Superior temporal gyrus (tissue), 1 donor: ENCODE results near the gene TTF1.

Experiments
- DNase-seq: peaks from one replicate; pipeline ENCODE4 v3.0.0-alpha.2; 2016; ENCODE audit errors: extremely low spot score

The TTF1 gene, protein sequence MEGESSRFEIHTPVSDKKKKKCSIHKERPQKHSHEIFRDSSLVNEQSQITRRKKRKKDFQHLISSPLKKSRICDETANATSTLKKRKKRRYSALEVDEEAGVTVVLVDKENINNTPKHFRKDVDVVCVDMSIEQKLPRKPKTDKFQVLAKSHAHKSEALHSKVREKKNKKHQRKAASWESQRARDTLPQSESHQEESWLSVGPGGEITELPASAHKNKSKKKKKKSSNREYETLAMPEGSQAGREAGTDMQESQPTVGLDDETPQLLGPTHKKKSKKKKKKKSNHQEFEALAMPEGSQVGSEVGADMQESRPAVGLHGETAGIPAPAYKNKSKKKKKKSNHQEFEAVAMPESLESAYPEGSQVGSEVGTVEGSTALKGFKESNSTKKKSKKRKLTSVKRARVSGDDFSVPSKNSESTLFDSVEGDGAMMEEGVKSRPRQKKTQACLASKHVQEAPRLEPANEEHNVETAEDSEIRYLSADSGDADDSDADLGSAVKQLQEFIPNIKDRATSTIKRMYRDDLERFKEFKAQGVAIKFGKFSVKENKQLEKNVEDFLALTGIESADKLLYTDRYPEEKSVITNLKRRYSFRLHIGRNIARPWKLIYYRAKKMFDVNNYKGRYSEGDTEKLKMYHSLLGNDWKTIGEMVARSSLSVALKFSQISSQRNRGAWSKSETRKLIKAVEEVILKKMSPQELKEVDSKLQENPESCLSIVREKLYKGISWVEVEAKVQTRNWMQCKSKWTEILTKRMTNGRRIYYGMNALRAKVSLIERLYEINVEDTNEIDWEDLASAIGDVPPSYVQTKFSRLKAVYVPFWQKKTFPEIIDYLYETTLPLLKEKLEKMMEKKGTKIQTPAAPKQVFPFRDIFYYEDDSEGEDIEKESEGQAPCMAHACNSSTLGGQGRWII

DNA sequence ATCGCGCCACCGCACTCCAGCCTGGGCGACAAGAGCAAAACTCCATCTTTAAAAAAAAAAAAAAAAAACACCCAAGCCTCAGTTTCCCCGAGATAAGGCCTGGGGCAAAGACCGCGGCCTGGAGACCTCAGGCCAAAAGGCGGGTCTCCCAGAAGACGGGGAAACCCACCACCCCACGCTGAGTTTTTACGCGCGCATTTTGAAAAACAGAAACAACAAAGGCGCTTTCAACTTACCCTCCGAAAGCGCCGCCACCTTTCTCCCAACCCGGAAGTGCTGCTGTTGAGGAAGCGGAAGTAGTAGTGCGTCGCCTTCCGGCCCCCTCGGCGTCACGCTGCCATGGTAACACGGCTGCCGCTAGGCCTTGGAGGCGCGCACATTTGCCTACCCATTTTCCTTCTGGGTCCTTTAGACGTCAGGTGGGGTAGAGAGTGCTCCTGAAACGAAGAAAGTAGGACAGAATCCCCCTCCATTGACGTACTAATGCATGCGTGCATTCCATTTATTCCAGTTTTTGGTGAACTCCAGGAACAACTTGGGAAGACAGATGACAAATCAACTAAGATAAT is at the start of gene TTF1:
TTF1 (minus strand) TSS at position 287 of the 569 bp plus-strand sequence. CDS start 4,019 bp downstream, outside the sequence.
- peak; percentile 94 for DNase-seq

DNA sequence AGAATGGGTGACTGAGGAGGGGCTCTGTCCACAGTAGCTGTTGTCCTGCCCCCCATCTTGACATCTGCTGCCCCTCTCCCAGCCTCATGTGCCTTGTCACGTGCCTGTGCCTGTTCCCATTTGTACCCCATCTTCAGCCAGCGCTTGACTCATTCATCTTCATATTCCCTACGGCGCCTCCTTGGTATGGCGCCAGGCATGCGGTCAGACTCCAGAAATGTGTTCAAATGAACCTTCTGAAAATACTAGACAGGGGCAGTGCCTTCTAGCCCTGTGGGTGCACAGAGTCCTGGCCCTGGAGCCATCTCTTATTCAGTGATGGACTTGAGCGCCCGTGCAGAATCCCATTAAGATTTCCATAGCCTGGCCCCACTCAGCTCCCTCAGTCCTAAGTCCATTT is 49.6 kb upstream of the TTF1 start:
- DNase-seq, result no peak

DNA sequence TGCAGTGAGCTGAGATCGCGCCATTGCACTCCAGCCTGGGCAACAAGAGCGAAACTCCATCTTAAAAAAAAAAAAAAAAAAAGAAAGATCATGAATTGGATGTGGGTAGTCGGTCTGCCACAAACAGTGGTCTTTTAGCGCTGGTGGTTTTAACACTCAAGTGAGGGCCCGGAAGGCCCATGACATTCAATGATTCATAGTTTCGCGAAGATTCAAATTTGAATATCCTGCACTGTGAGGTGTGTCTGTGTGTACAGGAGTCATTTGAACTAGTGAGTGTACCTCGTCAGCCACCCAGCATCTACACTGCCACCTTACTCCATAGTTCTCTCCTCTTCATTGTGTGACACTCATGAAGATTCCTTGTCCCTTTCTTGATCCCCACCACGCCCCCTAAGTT is 44.6 kb upstream of the TTF1 start:
- DNase-seq, result no peak

DNA sequence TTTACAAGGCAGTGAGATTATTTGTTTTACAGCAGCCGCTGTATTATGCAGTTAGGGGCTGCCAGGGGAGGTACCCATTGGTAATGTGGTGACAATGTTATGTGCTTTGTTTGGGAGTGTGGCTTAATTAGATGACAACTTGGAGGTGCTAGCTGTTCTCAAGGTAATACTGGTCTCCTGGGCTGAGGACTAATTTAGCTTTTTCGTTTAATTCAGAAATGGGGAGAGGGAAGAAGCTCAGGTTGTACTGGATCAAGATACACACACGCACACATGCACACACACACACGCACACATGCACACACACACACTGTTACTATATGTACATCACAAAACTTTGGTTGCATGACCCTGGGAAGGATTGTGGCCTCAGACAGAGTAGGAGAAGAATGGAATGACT is 41.3 kb upstream of the TTF1 start:
- DNase-seq, result no peak

DNA sequence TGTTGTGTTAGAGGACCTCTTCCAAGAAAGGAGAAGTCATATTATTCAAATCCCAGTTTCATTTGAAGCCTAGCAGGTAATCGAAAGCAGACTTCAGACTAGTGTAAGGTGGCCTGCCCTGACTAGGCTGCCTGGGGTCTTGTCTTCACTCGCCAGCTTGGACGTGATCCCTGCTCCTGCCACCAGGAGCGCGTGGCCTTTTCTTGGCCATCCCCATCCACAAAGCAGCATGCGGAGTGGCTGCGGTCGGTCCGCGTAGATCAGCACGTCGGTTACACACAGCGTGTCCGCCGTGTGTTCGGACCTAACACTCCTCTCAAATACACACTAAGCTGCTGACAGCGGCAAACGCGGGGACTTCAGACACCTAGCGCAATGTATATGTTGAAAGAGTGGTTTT is 40.7 kb upstream of the TTF1 start:
- DNase-seq, result no peak

DNA sequence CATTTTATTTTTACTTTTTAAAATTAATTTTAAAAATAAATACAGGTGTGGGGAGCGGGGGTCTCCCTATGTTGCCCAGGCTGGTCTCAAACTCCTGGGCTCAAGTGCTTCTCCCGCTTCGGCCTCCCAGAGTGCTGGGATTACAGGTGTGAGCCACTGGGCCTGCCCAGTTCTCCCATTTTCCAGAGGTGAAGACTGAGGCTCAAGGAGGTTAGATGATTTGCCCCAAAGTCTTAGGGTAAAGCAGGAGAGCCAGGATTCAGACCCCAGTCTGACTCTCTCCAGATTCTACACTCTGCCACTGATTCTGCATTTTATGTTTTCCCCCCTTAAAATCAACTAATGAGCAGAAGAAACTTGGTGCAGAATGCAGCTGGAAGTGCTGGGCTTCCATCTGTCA is 40.2 kb upstream of the TTF1 start:
- no peak for DNase-seq

DNA sequence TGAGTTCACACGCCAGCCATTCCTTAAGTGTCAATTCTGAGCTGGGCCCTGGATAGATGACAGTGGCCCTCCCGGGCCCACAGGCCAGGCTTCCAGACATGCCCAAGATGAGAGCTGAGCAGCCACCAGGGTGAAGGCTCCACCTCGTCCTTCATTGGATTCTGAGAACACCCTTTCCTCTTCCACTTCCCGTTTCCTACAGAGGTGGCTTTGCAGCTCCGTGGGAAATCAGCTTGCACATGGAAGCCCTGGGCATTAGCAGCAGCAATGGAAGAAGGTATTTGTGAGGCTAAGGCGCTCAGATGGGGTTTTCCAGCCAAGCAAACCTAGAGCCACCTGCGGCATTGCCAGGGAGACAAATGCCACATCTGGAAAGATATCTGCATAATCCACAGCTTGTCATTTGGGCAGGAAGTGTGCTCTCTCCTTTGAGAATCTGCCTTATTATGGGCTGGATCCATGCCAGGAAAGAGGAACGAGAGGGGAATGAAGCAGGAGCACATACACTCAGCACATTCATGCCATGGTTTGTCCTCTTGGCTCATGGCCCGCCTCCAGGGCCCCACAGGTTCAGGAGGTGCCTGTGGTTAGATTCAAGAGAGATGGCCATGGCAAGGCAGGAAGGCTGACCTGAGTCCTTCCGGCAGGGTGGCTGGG is 37.4 kb upstream of the TTF1 start:
- no peak for DNase-seq

DNA sequence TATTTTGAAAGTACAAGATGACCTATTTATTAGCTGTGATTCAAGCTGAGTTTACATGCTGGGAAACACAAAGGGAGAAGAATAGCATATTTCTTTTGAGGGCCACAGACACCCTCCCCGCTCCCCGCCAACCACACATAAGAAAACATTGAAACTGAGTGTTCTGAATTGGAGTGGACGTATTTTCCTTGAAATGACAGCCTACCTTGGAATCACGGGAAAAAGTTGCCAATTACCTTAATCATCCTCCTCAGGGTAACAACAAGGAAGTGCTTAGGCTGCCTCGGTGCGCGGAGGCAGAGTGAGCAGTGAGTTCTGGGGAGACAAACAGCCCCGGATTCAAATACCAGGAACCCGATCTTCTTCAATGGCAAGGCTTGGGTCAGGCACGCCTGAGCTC is 34.8 kb upstream of the TTF1 start:
- no peak for DNase-seq

DNA sequence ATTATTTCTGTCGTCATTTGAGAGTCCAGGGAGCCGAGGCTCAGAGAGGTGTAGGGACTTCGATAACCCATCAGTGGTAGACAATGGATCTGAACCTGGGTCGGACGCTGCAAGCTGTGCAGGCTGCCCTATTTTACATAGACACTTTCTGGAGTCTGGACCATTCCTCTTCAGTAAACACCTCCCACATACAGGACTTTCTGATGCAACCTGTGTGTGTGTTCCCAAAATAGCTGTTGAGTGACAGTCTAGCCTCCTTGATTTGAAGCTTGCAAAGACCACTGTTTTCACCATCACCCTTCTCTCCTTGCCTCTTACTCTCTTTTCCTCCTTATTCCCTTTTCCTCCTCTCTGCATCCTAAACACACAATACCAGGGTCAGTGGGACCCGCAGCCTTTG is 34.1 kb upstream of the TTF1 start:
- no peak for DNase-seq

DNA sequence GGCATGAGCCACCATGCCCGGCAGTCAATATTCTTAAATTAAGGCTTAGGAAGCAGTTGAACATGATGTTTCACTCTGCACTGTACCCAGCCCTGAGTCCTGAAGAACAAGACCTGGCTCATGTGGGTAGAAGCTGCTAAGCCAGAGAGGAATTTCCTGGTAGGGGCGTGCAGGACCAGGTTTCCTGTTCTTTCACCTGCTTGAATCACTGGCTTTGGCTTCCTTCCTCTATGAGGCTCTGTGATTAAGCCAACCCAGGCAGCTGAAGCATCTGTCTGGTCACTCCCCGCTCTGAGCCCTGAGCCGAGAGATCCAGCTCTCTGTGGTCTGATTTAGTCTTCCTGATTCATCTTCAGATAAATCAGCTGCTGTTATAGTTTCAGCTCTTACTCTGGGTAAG is 32.5 kb upstream of the TTF1 start:
- no peak for DNase-seq

DNA sequence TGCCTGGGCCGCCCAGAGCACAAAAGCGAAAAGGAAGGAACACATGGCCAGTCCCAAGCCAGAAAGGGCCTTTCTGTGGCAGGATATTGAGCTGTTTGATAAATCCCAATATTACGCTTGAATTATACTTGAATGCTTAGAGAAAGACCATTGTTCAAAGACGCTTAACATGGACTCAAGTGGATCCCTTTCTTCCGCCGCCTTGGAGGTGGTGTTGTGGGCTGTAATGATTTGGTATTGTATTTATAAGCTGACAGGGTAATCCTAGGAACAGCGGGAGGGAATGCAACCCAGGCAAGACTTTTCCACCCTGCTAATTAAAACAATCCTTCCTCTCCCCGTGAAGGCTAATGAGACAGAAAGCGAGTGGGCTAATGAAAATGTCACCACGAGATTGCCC is 28.2 kb upstream of the TTF1 start:
- DNase-seq, result no peak

DNA sequence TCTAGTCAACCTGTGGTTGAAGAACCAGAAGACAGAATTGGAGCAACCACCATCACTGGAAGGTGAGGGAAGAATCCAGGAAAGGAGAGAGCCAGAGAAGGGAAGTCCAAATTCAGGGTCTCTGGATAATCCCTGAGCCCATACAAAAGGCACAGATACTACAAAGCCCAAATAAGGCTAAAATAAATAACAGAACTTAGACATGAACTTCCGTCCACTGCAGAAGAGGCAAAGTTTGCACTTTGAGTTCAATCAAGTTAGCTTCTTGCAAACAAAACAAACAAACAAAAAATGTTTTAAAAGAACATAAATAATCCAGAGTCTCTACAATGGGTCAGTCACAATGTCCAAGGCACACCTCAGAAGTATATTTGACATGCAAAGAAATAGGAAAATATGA is 24.4 kb upstream of the TTF1 start:
- DNase-seq, result no peak

DNA sequence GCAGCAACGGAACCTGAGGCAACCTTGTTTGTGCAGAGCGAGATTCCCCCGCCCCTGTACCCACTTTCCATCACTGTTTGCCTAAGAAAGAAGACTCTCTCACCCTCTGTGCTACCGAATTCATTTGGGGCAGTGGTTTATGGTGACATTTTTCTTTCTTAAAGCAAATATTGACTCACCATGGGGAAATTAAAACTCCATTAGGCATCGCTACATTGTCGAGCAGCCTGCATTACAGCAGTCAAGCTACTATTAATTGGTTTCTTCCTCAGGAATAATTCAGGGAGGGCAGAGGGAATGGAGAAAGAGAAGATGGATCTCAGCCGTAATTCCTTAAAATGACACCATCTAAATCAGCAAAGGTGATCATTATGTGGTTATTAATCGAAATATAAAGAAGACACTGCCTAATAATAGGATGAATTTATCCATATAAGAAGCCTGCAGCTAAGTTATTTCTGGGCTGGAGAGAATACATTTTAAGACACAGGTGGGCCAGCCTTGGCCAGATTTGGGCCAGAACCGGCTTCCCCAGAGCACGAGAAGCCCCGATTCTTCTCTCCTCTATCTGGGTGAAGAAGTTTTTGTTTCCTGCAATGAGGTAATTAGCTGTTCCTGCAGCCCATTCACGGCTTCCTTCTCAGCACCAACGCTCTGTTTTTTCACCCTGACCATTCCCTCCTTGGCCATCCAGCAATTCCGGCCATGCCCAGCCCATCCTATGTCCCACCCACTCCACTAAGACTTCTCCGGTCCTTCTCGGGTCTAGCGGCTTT is 20.2 kb upstream of the TTF1 start:
- no peak for DNase-seq

DNA sequence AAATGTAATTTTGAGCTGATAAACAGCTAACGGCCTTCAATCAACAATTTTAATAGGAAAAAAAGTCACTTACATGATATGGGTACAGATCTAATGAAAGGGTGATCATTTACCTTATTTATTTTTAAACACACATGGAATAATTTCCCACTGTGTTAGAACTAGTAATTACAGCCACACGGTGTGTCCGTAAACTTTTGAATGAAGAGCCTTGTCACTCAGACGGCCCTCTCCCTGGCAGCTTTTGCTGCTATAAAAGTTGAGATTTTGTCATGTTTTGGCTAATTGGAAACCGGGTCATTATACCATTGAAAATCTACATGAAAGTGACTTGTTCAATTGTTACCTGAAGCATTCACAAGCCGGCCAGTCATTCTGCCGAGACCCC is 19.0 kb upstream of the TTF1 start:
- no peak for DNase-seq

DNA sequence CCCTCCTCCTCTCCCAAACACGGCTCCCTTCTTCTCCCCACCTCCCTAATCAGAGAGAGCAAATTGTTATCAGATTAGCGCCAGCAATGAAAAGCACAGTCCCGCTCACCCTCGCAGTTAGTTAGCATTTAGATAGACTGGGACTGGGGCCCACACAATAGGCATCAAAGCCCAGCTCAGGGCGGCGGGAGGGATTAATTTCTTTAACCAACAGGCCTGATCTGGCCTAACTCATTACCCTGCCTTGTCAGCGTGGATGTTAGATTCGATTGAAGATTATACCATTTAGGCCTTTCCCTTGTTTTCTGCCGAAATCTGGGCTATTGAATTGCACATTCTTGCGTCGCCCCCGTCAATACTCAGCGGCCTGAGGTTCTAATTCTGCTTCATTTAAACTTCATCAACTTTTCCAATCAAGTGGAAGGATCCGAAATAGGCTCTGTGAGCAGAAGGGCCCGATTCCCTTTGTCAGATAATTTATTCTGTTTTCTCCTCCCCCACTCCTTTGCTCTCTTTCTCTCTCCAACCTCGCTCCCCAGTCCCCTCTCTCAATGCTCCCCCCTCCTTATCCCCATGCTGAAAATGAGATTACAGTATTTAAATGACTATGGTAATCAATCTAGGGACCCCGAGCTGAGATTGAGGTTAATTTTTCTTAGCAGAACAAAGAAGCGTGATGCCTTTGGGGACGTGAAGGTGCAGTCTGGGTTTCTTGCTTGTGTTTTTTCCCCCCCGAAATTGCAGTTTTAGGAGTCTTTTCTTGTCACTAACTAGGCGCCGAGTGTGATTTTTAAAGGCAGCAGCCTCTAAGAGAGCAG is 18.4 kb upstream of the TTF1 start:
- DNase-seq, result no peak

DNA sequence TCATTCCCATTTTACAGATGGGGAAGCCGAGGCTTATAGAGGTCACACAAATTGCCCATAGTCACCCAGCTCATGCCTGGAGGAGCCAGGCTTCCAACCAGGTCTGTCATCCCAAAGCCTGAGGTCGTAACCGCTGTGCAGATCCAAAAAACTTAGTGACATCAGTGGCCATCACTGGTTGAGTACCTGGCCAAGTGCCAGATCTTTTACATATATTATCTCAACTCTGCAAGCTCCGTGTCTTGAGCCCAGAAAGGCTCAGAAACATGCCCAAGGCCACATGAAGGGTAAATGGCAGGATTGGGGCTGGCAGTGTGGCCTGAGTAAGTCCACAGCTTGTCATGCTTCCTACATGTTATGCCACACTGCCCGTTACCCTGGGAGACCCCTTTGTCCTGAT is 16.9 kb upstream of the TTF1 start:
- DNase-seq, result no peak

DNA sequence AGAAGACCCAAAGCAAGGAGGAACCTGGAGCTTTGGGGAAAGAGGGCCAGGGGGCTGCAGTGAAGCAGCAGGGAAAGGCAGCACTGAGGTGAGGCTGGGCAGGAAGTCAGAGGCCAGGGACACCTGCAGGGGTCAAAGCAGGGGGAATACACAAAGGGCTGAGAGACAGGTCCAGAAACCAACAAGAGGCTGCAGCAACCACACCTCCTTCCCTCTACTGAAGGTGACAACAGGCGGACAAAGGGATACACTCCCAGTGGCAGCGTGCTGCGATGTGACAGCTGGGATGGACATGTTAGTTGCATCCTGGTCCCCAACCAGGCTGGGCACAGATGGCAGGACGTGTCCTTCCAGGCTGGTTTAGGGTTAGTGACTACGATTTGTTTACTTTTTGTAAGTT is 15.9 kb upstream of the TTF1 start:
- DNase-seq, result no peak

DNA sequence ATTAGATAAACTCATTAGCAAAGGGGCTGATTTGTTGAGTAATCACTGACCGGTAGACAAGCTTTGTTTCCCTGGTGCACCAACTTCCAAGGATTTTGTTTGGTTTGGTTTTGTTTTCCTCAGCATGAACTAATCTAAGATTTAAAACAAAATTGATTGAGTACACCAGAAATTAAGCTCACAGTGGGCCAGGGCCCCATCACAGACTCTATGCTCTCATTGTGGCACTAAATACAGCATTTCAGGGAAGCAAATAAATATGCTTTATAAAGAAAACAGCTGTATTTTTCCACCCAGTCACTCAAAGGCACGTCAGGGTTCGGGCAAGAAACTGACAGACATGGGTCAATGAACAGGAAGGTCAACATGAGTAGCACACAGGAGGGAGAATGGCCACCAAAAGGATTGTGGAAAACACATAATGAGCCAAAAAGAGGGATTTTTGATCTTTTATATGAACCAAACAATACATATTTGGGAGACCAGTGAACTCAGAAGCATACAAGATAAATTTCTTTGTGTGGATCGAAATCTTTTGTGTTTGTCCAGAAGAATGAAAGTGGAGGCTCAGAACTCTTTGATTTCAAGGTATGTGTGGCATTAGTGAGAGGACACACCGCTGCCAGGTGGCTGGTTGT is 12.2 kb upstream of the TTF1 start:
- DNase-seq, result no peak

DNA sequence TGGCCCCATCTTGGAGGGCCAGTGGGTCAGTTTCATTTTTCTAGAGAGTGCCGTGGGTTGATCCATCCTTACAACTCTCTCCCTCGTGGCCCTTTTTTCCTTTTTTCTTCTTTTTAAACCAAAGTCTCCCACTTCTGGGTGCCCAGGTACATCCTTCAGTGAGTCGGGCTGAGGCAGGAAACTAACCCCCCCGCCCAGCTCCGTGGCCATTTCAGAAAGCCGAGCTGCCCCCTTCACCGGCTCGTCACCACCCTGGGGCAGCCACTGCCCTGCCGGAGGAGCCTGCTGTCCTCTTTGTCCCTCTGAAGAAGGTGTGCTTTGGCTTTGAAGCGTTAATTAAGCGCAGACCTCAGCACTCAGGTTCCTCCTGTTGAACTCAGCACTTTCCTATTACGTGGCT is 8.5 kb upstream of the TTF1 start:
- no peak for DNase-seq

DNA sequence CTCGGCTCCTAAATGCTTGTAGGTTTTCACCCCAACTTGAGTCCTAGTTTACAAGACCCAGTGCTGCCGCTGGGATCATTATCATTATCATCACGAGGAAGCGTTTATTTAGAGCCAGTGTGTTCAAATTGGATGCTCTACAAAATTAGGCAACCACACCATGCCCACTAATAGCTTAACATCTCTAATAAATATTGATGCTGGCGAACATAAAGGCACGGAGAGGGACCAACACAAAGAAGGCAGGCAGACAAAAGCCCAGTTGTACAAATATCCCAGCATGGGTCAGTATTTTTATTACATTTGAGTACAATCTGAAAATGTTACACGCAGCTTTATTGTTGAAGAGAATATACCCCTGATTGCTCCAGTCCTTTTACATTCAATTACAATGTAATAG is 8.1 kb upstream of the TTF1 start:
- DNase-seq, result no peak
